Mononuclear cell (primary cell): ENCODE measurements around the gene ESYT3. TPM values are rescaled to one million over a fixed set of nuclear protein-coding genes. Genes with fewer than 3 reads are reported as not detected.

ENCODE experiments used
- H3K27me3 ChIP-seq: 2 replicates; pipeline ENCODE4 v1.6.0; 2011; ENCODE audit warnings: low read length, control low read depth; ENCODE audit not compliant: insufficient read depth
- H3K4me1 ChIP-seq: 2 replicates; pipeline ENCODE4 v1.5.1; 2011; ENCODE audit warnings: mild to moderate bottlenecking, low read length, control low read depth; ENCODE audit not compliant: insufficient read depth
- H3K4me3 ChIP-seq: 2 replicates; pipeline ENCODE4 v1.5.1; 2011; ENCODE audit warnings: mild to moderate bottlenecking, low read length, moderate library complexity
- H3K9me3 ChIP-seq: 2 replicates; pipeline ENCODE4 v1.5.1; 2011; ENCODE audit warnings: low read depth, mild to moderate bottlenecking, control low read depth, low read length
- total RNA-seq: library from RNA; depleted of rRNA; stranded (reverse); fragments of >200 nt; gene quantifications from one replicate; pipeline ENCODE4 v1.2.3, GENCODE V29; 2012

Gene ESYT3
- total RNA-seq, 1 donor, result 0.21 TPM

- Histone ChIP-seq H3K4me1 (no peaks in the 10 kb centered on the region), H3K4me3 (no peak overlapping the region), H3K9me3 (no peaks in the 10 kb centered on the region), H3K27me3 (no peaks in the 10 kb centered on the region)
Observed at GRCh38 chr3:138459619-138460535, 25.5 kb downstream of the ESYT3 start.

GRCh38 chr3:138460536-138461205 is 26.3 kb downstream of the ESYT3 start:
- Histone ChIP-seq H3K9me3 (no peaks in the 10 kb centered on the region), H3K27me3 (no peaks in the 10 kb centered on the region), H3K4me1 (no peaks in the 10 kb centered on the region), H3K4me3 (no peak overlapping the region)

DNA sequence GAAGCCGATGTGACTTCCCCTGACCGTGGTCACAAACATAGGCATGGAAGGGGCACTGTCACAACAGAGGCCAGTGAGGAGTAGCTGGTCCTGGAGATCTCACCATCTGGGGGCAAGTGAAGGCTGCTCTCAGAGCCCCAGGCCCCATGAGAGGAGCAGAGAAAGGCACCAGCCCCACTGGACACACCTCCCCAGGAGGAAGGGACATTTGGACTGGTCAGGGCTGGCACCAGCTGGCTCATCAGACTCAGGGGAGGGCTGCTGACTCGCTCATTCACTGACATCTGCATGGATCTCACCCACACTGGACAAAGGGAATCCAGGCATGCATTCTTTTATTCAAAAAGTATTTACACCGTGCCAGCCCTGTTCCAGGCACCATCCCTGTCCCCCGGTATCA is 26.8 kb downstream of the ESYT3 start:
- Histone ChIP-seq H3K4me3 (no peak overlapping the region), H3K9me3 (no peaks in the 10 kb centered on the region), H3K27me3 (no peaks in the 10 kb centered on the region), H3K4me1 (no peaks in the 10 kb centered on the region)

GRCh38 chr3:138461896-138462295 is 27.5 kb downstream of the ESYT3 start:
- Histone ChIP-seq H3K27me3 (no peaks in the 10 kb centered on the region), H3K4me3 (no peak overlapping the region), H3K9me3 (no peaks in the 10 kb centered on the region), H3K4me1 (no peaks in the 10 kb centered on the region)

DNA sequence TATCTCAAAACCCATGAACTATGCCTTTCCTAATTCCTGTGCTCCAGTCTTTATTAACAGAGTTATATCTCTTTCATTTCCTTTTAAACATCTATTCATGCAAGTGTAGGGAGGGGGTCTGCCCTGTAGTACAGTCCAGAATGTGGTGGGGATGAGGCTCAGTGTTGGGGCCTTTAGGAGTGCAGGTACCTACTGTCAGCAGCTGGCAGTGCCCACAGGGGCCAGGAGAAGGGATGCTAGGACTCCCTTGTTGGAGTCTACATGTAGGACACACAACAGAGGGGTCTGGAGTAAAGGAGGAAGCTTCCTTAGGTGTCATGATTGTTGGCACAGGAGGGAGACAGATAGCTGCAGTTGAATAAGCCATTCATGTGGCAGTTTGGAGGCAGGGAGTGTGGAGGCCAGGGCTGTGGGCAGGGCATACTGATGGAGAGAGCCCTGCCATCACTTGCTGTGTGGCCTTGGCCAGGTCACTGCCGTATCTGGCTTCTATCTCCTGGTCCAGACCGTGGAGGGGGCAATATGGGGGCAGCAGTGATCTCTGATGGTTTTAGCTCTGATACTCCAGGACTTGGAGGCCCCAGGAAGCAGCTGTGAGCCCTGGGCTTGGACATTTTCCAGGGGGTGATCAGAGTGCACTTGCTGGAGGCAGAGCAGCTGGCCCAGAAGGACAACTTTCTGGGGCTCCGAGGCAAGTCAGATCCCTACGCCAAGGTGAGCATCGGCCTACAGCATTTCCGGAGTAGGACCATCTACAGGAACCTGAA is 29.5 kb downstream of the ESYT3 start:
- Histone ChIP-seq H3K9me3 (no peaks in the 10 kb centered on the region), H3K4me1 (no peaks in the 10 kb centered on the region), H3K27me3 (no peaks in the 10 kb centered on the region), H3K4me3 (no peak overlapping the region)

DNA sequence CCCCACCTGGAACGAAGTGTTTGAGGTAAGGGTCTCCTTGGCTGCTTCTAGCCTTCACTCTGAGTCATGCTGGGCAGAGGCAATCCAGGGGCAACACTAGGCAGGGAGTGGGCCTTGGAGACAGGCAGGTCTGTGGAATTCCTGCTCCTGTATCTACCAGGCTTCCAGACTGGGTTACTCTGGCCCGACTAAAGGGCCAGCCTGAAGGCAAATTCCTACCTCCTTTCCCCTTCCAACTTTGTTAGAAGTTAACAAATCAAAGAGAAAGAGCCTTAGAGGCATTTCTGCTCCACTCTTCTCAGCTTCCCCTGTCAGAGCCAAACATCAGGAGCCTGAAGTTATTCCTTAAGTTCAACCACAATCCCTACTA is 30.1 kb downstream of the ESYT3 start:
- Histone ChIP-seq H3K9me3 (no peaks in the 10 kb centered on the region), H3K4me1 (no peaks in the 10 kb centered on the region), H3K4me3 (no peak overlapping the region), H3K27me3 (no peaks in the 10 kb centered on the region)

- Histone ChIP-seq H3K4me1 (no peaks in the 10 kb centered on the region), H3K9me3 (no peaks in the 10 kb centered on the region), H3K27me3 (no peaks in the 10 kb centered on the region), H3K4me3 (no peak overlapping the region)
Observed at GRCh38 chr3:138465451-138465850, 31.0 kb downstream of the ESYT3 start.

GRCh38 chr3:138465925-138466324 is 31.5 kb downstream of the ESYT3 start:
- H3K9me3 ChIP-seq, result no peaks in the 10 kb centered on the region
- no peak overlapping the region for H3K4me3 ChIP-seq
- H3K27me3 ChIP-seq, result no peaks in the 10 kb centered on the region
- no peaks in the 10 kb centered on the region for H3K4me1 ChIP-seq

GRCh38 chr3:138467931-138468330 is 33.5 kb downstream of the ESYT3 start:
- Histone ChIP-seq H3K4me1 (no peaks in the 10 kb centered on the region), H3K4me3 (no peak overlapping the region), H3K9me3 (no peaks in the 10 kb centered on the region), H3K27me3 (no peaks in the 10 kb centered on the region)

GRCh38 chr3:138468451-138468850 is 34.0 kb downstream of the ESYT3 start:
- no peaks in the 10 kb centered on the region for H3K4me1 ChIP-seq
- H3K27me3 ChIP-seq, result no peaks in the 10 kb centered on the region
- no peak overlapping the region for H3K4me3 ChIP-seq
- no peaks in the 10 kb centered on the region for H3K9me3 ChIP-seq

DNA sequence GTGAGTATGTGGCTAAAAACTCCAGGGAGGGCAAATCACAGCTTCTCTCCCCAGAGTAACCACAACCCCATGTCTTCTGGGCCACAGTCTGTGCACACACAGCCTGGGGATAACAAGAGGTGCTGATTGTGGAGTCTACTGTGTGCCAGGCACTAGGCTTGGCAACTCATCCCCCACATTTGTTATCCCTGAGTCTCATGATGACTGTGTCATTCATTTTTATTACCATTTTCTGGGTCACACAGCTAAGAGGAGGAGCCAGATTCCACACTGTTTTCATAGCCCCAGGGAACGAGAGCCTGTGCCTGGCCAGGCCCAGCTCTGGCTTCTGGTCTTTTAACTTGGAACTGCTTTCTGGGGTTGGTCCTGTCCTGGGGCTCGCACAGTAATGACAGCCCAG is 34.5 kb downstream of the ESYT3 start:
- H3K4me3 ChIP-seq, result no peak overlapping the region
- no peaks in the 10 kb centered on the region for H3K9me3 ChIP-seq
- no peaks in the 10 kb centered on the region for H3K4me1 ChIP-seq
- H3K27me3 ChIP-seq, result no peaks in the 10 kb centered on the region

GRCh38 chr3:138469874-138470273 is 35.5 kb downstream of the ESYT3 start:
- Histone ChIP-seq H3K4me3 (no peak overlapping the region), H3K9me3 (no peaks in the 10 kb centered on the region), H3K27me3 (no peaks in the 10 kb centered on the region), H3K4me1 (no peaks in the 10 kb centered on the region)

- Histone ChIP-seq H3K9me3 (no peaks in the 10 kb centered on the region), H3K27me3 (no peaks in the 10 kb centered on the region), H3K4me1 (no peaks in the 10 kb centered on the region), H3K4me3 (no peak overlapping the region)
Observed at GRCh38 chr3:138470687-138471086, 36.3 kb downstream of the ESYT3 start.

DNA sequence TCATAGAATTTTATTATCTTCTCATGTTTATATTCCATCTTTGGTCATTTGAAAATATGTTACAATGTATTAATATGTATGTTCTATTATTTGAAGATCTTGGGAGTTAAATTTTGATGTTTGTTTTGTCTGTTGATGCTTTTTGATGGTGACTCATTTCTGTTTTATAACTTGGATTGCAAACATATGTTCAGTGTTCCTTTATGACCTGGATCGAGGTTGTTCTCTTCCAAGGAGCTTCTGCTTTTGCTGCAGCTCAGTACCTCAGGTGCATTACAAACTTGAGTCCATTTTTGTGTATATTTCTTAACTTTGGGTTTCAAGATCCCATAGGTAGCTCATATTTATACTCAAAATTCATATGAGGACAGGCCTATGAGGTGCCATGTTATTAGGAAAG is 37.1 kb downstream of the ESYT3 start:
- H3K4me1 ChIP-seq, result no peaks in the 10 kb centered on the region
- H3K4me3 ChIP-seq, result no peak overlapping the region
- H3K27me3 ChIP-seq, result no peaks in the 10 kb centered on the region
- H3K9me3 ChIP-seq, result no peaks in the 10 kb centered on the region

DNA sequence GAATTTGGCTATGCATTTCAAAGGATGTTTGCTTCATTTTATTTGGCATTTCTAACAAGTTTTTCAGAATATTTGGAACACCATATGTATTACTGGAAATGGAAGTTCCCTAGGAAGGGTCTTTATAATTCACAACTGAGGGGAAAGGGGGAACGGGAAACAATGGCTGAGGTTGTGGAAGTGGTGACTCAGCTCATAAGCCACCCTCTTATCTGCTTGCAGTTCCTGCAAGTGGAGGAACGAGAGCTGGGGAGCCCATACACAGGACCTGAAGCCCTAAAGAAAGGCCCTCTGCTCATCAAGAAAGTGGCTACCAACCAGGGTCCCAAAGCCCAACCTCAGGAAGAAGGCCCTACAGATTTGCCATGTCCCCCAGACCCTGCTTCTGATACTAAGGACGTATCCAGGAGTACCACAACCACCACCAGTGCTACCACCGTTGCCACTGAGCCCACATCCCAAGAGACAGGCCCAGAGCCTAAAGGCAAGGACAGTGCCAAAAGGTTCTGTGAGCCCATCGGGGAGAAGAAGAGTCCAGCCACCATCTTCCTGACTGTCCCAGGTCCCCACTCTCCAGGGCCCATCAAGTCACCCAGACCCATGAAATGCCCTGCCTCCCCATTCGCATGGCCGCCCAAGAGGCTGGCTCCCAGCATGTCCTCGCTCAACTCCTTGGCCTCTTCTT is 37.9 kb downstream of the ESYT3 start:
- Histone ChIP-seq H3K4me3 (no peak overlapping the region), H3K9me3 (no peaks in the 10 kb centered on the region), H3K27me3 (no peaks in the 10 kb centered on the region), H3K4me1 (no peaks in the 10 kb centered on the region)
